Measurements from ENCODE around the gene TUBA1C. TPM values are rescaled to one million over a fixed set of nuclear protein-coding genes. Genes with fewer than 3 reads are reported as not detected.

Gene TUBA1C
- total RNA-seq, 1 donor from 2014 or later = 78.3 TPM

- no peak for DNase-seq
These were observed 18.9 kb downstream of the TUBA1C start for GRCh38 chr12:49283541-49284429.

- DNase-seq = no peak
These were observed 19.8 kb downstream of the TUBA1C start for GRCh38 chr12:49284672-49285071.

GRCh38 chr12:49287876-49288275, 23.0 kb downstream of the TUBA1C start:
- no peak for DNase-seq

- DNase-seq = peak; percentile 80
These were observed 23.6 kb downstream of the TUBA1C start for GRCh38 chr12:49288412-49288853.

GRCh38 chr12:49288922-49289555, 24.2 kb downstream of the TUBA1C start:
- DNase-seq = no peak

GRCh38 chr12:49292729-49293055, 27.8 kb downstream of the TUBA1C start:
- peak; percentile 43 for DNase-seq

- DNase-seq = peak; percentile 86
These were observed 28.4 kb downstream of the TUBA1C start for GRCh38 chr12:49293056-49293956.

GRCh38 chr12:49294086-49294803, 29.4 kb downstream of the TUBA1C start:
- DNase-seq = no peak

GRCh38 chr12:49294804-49295081, 29.9 kb downstream of the TUBA1C start:
- no peak for DNase-seq

GRCh38 chr12:49295082-49295936, 30.4 kb downstream of the TUBA1C start, which contains the start of gene PRPH:
Gene PRPH, plus strand, starts transcription at chr12:49295147. Its CDS starts 54 bp downstream, at chr12:49295201.
- DNase-seq = peak; percentile 44

GRCh38 chr12:49296034-49296835, 31.4 kb downstream of the TUBA1C start:
- peak; percentile 49 for DNase-seq

GRCh38 chr12:49296836-49297694, 32.2 kb downstream of the TUBA1C start:
- no peak for DNase-seq

GRCh38 chr12:49297695-49298060, 32.8 kb downstream of the TUBA1C start:
- no peak for DNase-seq

- no peak for DNase-seq
These were observed 33.3 kb downstream of the TUBA1C start for GRCh38 chr12:49298160-49298559.

GRCh38 chr12:49301760-49302159, 36.9 kb downstream of the TUBA1C start:
- no peak for DNase-seq

- peak; percentile 77 for DNase-seq
These were observed 39.3 kb downstream of the TUBA1C start for GRCh38 chr12:49304161-49304560.

- no peak for DNase-seq
These were observed 41.1 kb downstream of the TUBA1C start for GRCh38 chr12:49305762-49306510.

- DNase-seq = no peak
These were observed 44.5 kb downstream of the TUBA1C start for GRCh38 chr12:49309386-49309785.
